Glomerular endothelial cell (primary cell): ENCODE data around the gene FAM200B. TPM values are rescaled to one million over a fixed set of nuclear protein-coding genes. Genes with fewer than 3 reads are reported as not detected.

Source experiments
- DNase-seq: peaks from one replicate; pipeline ENCODE4 v3.0.0-alpha.2; 2011; ENCODE audit warnings: low read depth, low spot score; ENCODE audit errors: extremely low read depth
- total RNA-seq: library from RNA; depleted of rRNA; stranded (reverse); fragments of >200 nt; gene quantifications from 2 replicates; pipeline ENCODE4 v1.2.3, GENCODE V29; 2015

Gene FAM200B
- total RNA-seq, 1 donor from 2014 or later = 40.2 TPM

- no peak for DNase-seq
Observed at GRCh38 chr4:15694431-15694830, 12.8 kb downstream of the FAM200B start.

GRCh38 chr4:15695240-15695699, 13.6 kb downstream of the FAM200B start:
- no peak for DNase-seq

- DNase-seq = no peak
Observed at GRCh38 chr4:15695729-15696128, 14.1 kb downstream of the FAM200B start.

- DNase-seq = no peak
Observed at GRCh38 chr4:15696866-15697265, 15.2 kb downstream of the FAM200B start.

GRCh38 chr4:15702941-15703403, 21.3 kb downstream of the FAM200B start, which contains the start of gene BST1:
Gene BST1 (plus strand): TSS chr4:15703065. CDS start chr4:15703145, 80 bp downstream.
- no peak for DNase-seq

GRCh38 chr4:15703439-15703838, 21.8 kb downstream of the FAM200B start:
- no peak for DNase-seq

- DNase-seq = no peak
Observed at GRCh38 chr4:15704129-15704528, 22.5 kb downstream of the FAM200B start.

- DNase-seq = no peak
Observed at GRCh38 chr4:15706646-15707362, 25.2 kb downstream of the FAM200B start.

- no peak for DNase-seq
Observed at GRCh38 chr4:15707363-15707715, 25.7 kb downstream of the FAM200B start.

- DNase-seq = no peak
Observed at GRCh38 chr4:15711762-15712161, 30.1 kb downstream of the FAM200B start.

GRCh38 chr4:15712214-15712613, 30.6 kb downstream of the FAM200B start:
- no peak for DNase-seq

GRCh38 chr4:15714141-15714540, 32.5 kb downstream of the FAM200B start:
- DNase-seq = no peak

GRCh38 chr4:15714646-15715435, 33.2 kb downstream of the FAM200B start:
- no peak for DNase-seq

GRCh38 chr4:15716115-15716514, 34.5 kb downstream of the FAM200B start:
- no peak for DNase-seq

- no peak for DNase-seq
Observed at GRCh38 chr4:15717086-15717485, 35.5 kb downstream of the FAM200B start.

- DNase-seq = no peak
Observed at GRCh38 chr4:15717657-15718416, 36.2 kb downstream of the FAM200B start.

GRCh38 chr4:15718465-15718864, 36.8 kb downstream of the FAM200B start:
- DNase-seq = no peak

- no peak for DNase-seq
Observed at GRCh38 chr4:15718959-15719358, 37.3 kb downstream of the FAM200B start.

GRCh38 chr4:15719506-15719905, 37.9 kb downstream of the FAM200B start:
- DNase-seq = no peak

- DNase-seq = no peak
Observed at GRCh38 chr4:15720851-15721250, 39.2 kb downstream of the FAM200B start.

GRCh38 chr4:15725608-15726007, 44.0 kb downstream of the FAM200B start:
- DNase-seq = no peak
